Lower lobe of right lung (tissue), 2 donors: ENCODE measurements around the gene LRRC41. TPM values are rescaled to one million over a fixed set of nuclear protein-coding genes. Genes with fewer than 3 reads are reported as not detected.
"Not testable (repeated sequence)": the region's sequence is repeated elsewhere in the genome, so short reads cannot be mapped to it uniquely, and the experiment has no call there.

Experiments
- ATAC-seq, 2 donors: fragments of 200-7000 bp; cut with Tn5 transposase; one replicate each; pipeline ENCODE4 v1.9.1; 2020 to 2022; ENCODE audit warnings: mild to moderate bottlenecking in 2 of 2, moderate library complexity in 2 of 2
- DNase-seq: peaks from one replicate; pipeline ENCODE4 v3.0.0-alpha.2; 2020
- H3K27ac ChIP-seq: fragments of 200-600 bp; one replicate; pipeline ENCODE4 v1.8.0; 2022
- H3K27me3 ChIP-seq: fragments of 200-600 bp; one replicate; pipeline ENCODE4 v1.8.0; 2022; ENCODE audit warnings: low read depth
- H3K36me3 ChIP-seq: fragments of 200-600 bp; one replicate; pipeline ENCODE4 v1.8.0; 2022; ENCODE audit warnings: mild to moderate bottlenecking
- H3K4me1 ChIP-seq: fragments of 200-600 bp; one replicate; pipeline ENCODE4 v1.8.0; 2022
- H3K4me3 ChIP-seq: fragments of 200-600 bp; one replicate; pipeline ENCODE4 v1.8.0; 2022; ENCODE audit warnings: mild to moderate bottlenecking
- H3K9me3 ChIP-seq: fragments of 200-600 bp; one replicate; pipeline ENCODE4 v1.8.0; 2022
- intact Hi-C: fragments of 100-400 bp; cut with DNase I; formaldehyde crosslinking; loops from one replicate; pipeline ENCODE4 v1.11.0; 2022
- total RNA-seq: library from RNA; stranded (reverse); fragmentation: NEBNext Ultra II Directional; extraction: Animal tissue kit (Norgen Biotek cat#: 25700); gene quantifications from one replicate; pipeline ENCODE4 v1.2.1, GENCODE V29; 2021
- TF ChIP-seq, protein P1 (sequence below): fragments of 200-600 bp; IDR thresholded peaks from one replicate; pipeline ENCODE4 v1.8.0; 2022; ENCODE audit warnings: antibody characterized with exemption, mild to moderate bottlenecking
- donor health status: DM: no; HTN: yes; CAD: no; lungs with severe emphysema.

The LRRC41 gene
- total RNA-seq, 1 donor from 2014 or later = 47.6 TPM

DNA sequence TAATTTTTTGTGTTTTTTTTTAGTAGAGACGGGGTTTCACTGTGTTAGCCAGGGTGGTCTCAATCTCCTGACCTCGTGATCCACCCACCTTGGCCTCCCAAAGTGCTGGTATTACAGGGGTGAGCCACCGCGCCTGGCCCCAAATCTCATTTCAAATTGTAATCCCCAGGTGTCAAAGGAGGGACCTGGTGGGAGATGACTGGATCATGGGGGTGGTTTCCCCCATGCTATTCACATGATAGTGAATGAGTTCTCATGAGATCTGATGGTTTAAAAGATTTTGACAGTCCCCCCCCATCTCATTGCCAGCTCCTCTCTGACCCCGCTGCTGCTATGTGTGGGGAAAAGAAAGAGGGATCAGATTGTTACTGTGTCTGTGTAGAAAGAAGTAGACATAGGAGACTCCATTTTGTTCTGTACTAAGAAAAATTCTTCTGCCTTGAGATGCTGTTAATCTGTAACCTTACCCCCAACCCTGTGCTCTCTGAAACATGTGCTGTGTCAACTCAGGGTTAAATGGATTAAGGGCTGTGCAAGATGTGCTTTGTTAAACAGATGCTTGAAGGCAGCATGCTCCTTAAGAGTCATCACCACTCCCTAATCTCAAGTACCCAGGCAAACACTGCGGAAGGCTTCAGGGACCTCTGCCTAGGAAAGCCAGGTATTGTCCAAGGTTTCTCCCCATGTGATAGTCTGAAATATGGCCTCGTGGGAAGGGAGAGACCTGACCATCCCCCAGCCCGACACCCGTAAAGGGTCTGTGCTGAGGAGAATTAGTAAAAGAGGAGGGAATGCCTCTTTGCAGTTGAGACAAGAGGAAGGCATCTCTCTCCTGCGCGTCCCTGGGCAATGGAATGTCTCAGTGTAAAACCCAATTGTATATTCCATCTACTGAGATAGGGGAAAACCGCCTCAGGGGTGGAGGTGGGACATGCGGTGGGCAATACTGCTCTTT, 16.8 kb upstream of the LRRC41 start:
- H3K9me3 ChIP-seq, ATAC-seq, intact Hi-C loops, H3K4me3 ChIP-seq, H3K27me3 ChIP-seq, H3K27ac ChIP-seq, DNase-seq, H3K4me1 ChIP-seq: not testable (repeated sequence)
- peaks cover 23% of the 10 kb centered on the region for H3K36me3 ChIP-seq

DNA sequence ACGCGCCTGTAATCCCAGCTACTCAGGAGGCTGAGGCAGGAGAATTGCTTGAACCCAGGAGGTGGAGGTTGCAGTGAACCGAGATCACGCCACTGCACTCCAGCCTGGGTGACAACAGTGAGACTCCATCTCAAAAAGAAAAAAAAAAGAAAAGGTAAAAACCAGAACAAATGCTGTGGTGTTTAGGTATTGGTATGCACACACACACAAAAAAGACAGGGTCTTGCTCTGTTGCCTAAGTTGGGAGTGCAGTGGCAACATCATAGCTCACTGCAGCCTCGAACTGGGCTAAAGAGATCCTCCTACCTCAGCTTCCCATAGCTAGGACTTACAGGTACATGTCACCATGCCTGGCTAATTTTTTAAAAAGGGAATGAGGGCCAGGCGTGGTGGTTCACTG, 15.9 kb upstream of the LRRC41 start:
- intact Hi-C loops, H3K4me1 ChIP-seq, ATAC-seq, H3K27ac ChIP-seq, DNase-seq, H3K27me3 ChIP-seq, H3K9me3 ChIP-seq, H3K4me3 ChIP-seq: not testable (repeated sequence)
- H3K36me3 ChIP-seq = peaks cover 32% of the 10 kb centered on the region

DNA sequence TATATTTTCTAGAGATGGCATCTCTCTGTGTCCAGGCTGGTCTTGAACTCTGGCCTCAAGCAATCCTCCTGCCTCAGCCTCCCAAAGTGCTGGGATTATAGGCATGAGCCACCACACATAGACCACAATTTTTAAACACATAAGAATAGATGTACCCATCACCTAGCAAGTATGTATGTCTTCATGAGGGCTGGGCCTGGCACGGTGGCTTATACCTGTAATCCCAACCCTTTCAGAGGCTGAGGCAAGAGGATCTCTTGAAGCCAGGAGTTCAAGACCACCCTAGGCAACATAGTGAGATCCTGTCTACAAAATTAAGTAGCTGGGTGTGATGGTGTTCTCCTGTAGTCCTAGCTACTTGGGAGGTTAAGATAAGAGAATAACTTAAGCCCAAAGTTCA, 13.9 kb upstream of the LRRC41 start:
- intact Hi-C loops = no loop called here
- Histone ChIP-seq H3K4me1 (no peaks in the 10 kb centered on the region), H3K27ac (no peak overlapping the region), H3K27me3 (no peaks in the 10 kb centered on the region), H3K4me3 (no peak overlapping the region), H3K36me3 (peaks cover 52% of the 10 kb centered on the region), H3K9me3 (no peaks in the 10 kb centered on the region)
- ATAC-seq = no peak
- no peak for DNase-seq
- TF ChIP-seq, protein P1, sequence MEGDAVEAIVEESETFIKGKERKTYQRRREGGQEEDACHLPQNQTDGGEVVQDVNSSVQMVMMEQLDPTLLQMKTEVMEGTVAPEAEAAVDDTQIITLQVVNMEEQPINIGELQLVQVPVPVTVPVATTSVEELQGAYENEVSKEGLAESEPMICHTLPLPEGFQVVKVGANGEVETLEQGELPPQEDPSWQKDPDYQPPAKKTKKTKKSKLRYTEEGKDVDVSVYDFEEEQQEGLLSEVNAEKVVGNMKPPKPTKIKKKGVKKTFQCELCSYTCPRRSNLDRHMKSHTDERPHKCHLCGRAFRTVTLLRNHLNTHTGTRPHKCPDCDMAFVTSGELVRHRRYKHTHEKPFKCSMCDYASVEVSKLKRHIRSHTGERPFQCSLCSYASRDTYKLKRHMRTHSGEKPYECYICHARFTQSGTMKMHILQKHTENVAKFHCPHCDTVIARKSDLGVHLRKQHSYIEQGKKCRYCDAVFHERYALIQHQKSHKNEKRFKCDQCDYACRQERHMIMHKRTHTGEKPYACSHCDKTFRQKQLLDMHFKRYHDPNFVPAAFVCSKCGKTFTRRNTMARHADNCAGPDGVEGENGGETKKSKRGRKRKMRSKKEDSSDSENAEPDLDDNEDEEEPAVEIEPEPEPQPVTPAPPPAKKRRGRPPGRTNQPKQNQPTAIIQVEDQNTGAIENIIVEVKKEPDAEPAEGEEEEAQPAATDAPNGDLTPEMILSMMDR = no peak

DNA sequence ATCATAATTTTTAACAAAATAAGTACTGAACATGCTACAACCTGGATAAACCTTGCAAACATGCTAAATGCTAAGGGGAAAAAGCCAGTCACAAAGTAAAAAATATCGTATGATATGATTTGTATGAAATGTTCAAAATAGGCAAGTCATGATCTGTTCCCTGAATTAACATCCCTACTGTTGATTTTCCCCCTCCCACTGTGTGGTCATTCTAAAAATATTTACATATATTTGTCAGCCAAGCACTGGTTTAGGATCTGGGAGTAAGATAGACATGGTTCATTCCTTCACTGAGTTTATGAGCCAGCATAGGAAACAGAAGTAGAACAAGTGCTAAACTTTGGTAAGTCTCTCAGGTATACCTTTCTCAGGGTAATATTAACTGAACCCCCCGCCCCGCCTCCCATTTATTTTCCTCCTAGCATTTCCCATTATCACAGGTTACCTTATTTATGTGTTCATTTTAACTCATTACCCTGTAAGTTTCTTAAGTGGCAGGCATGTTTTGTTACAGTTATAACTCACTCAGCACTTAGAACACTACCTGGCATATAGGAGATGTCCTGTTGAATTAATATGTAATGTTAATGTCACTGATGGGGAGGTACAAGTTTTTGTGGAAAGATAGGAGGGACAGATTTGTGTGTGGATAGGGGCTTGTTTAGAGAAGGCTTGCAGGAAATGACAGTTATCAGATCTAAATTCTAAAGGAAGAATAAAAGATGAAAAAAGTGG, 12.4 kb upstream of the LRRC41 start:
- ATAC-seq (no peak), DNase-seq (no peak)
- H3K27ac ChIP-seq = no peak overlapping the region
- TF ChIP-seq, protein P1 = no peak
- H3K27me3 ChIP-seq = no peaks in the 10 kb centered on the region
- intact Hi-C loops = no loop called here
- no peaks in the 10 kb centered on the region for H3K9me3 ChIP-seq
- peaks cover 67% of the 10 kb centered on the region for H3K36me3 ChIP-seq
- no peaks in the 10 kb centered on the region for H3K4me1 ChIP-seq
- H3K4me3 ChIP-seq = no peak overlapping the region

DNA sequence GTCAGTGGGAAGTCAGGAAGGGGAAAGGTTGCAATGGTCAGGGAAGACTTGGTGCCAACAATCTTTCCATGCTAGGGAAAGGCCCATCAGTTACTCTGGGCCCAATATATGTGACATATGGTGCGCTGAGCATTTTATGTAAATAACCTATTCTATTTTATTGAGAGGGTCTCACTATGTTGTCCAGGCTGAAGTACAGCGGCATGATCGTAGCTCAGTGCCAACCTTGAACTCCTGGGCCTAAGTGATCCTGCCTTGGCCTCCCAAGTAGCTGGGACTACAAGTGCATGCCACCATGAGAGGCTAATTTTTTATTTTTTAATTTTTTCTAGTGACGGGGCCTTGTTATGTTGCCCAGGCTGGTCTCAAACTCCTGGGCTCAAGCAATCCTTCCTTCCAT, 6.9 kb upstream of the LRRC41 start:
- no peak for ATAC-seq
- TF ChIP-seq, protein P1 = no peak
- H3K4me3 ChIP-seq = no peak overlapping the region
- H3K9me3 ChIP-seq = no peaks in the 10 kb centered on the region
- no peak overlapping the region for H3K27ac ChIP-seq
- no peaks in the 10 kb centered on the region for H3K27me3 ChIP-seq
- H3K4me1 ChIP-seq = peaks cover 10% of the 10 kb centered on the region
- intact Hi-C loops = no loop called here
- DNase-seq = no peak
- H3K36me3 ChIP-seq = peaks cover 70% of the 10 kb centered on the region

DNA sequence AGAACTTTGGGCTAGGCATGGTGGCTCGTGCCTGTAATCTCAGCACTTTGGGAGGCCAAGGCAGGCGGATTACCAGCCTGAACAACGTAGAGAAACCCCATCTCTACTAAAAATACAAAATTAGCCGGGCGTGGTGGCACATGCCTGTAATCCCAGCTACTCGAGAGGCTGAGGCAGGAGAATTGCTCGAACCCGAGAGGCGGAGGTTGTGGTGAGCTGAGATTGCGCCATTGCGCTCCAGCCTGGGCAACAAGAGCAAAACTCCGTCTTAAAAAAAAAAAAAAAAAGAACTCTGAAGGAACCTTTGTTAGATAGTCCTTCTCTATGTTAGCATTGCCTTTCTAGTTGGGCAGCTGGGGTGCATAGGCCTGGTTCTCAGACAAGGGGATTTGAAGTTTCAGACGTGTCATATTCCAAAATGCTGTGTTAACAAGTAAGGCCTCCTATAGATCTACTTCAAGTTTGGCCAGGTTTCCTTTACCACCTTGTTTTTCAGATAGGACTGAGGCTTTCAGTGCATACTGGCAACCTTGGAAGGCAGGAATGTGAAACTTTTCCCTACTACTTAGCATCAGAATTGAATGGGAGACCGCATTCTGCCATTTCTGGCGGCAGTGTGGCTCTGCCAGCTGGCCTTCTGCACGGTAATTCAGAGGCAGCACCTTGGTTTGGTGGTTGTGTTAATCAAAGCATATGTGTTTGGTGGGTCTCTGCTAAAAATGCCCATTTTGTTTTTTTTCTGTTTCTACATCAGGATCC, 6.2 kb upstream of the LRRC41 start:
- no peak for DNase-seq
- Histone ChIP-seq H3K9me3 (no peaks in the 10 kb centered on the region), H3K36me3 (peaks cover 63% of the 10 kb centered on the region), H3K27ac (no peak overlapping the region), H3K4me3 (no peak overlapping the region), H3K27me3 (no peaks in the 10 kb centered on the region), H3K4me1 (peaks cover 17% of the 10 kb centered on the region)
- ATAC-seq = no peak
- TF ChIP-seq, protein P1 = no peak
- intact Hi-C loops = no loop called here
